Loucy (cell line): ENCODE data around the gene HS6ST1.

Source experiments
- CTCF ChIP-seq: fragments of 200-600 bp; sonication (generic); conservative IDR thresholded peaks from 2 replicates; pipeline ENCODE4 v1.5.1; 2014; ENCODE audit warnings: mild to moderate bottlenecking, antibody characterized with exemption, low read length
- EZH2phosphoT487 ChIP-seq: fragments of 200-600 bp; IDR thresholded peaks from 2 replicates; pipeline ENCODE4 v1.6.1; 2018; ENCODE audit warnings: antibody characterized with exemption, mild to moderate bottlenecking, moderate library complexity, borderline replicate concordance

- TF ChIP-seq CTCF (no peak), EZH2phosphoT487 (no peak)
Measured at GRCh38 chr2:128249555-128249954, 69.1 kb downstream of the HS6ST1 start.
